Measurements from ENCODE around the gene PDXP. TPM values are rescaled to one million over a fixed set of nuclear protein-coding genes. Genes with fewer than 3 reads are reported as not detected.

PDXP gene
- total and polyA plus RNA-seq, 8 donors, result 8.3 to 13.3 (median 11.3) TPM

DNA sequence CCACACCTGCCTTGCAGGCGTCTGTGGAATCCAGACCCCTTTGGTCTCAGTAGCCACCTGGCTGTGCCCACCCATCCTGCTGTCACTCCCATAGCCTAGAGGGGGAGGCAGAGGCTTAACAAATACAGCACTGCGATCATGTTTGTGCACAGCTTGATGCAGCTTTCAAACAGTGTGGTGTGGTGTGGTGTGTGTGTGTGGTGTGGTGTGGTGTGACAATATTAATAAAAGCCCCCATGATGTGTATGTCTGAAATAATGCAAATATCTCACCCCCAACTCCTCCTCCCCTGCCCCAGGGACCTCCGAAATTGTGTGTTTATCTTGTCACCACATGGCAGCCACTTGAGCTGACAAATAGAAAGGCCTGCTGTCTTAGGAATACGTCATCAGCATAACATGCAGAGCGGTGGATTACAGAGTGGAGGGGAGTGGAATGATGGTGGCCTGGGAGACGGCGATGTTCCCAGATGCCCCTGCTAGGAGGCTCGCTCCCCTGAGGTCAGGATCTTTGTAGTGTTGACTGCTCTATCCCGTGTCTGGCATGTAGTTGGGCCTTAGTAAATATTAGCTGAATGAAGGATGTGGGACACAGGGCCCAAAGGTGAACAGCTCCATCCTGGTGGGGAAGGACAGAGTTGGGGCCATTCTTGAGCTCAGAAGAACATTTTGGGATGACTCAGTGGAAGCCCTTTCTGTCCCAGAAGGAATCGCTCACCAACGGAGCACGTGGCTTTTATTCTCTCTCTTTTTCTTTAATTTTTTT lies 2.8 kb downstream of the PDXP start:
- DNase-seq (peak in 2 of 4 donors; percentile 50 to 74), ATAC-seq (no peak)
- TF ChIP-seq, protein P1, sequence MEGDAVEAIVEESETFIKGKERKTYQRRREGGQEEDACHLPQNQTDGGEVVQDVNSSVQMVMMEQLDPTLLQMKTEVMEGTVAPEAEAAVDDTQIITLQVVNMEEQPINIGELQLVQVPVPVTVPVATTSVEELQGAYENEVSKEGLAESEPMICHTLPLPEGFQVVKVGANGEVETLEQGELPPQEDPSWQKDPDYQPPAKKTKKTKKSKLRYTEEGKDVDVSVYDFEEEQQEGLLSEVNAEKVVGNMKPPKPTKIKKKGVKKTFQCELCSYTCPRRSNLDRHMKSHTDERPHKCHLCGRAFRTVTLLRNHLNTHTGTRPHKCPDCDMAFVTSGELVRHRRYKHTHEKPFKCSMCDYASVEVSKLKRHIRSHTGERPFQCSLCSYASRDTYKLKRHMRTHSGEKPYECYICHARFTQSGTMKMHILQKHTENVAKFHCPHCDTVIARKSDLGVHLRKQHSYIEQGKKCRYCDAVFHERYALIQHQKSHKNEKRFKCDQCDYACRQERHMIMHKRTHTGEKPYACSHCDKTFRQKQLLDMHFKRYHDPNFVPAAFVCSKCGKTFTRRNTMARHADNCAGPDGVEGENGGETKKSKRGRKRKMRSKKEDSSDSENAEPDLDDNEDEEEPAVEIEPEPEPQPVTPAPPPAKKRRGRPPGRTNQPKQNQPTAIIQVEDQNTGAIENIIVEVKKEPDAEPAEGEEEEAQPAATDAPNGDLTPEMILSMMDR (IDR thresholded peaks at IDR 0.05), result no peak
- Histone ChIP-seq H3K27ac (peak overlapping the region in 1 of 2 donors; percentile 53), H3K27me3 (no peaks in the 10 kb centered on the region), H3K36me3 (peaks cover 0 to 12% of the 10 kb centered on the region in 2 donors), H3K4me3 (no peak overlapping the region), H3K9me3 (no peaks in the 10 kb centered on the region), H3K4me1 (peaks cover 13 to 41% of the 10 kb centered on the region in 2 donors)
- intact Hi-C loops (cut with DNase I), result no loop called here

DNA sequence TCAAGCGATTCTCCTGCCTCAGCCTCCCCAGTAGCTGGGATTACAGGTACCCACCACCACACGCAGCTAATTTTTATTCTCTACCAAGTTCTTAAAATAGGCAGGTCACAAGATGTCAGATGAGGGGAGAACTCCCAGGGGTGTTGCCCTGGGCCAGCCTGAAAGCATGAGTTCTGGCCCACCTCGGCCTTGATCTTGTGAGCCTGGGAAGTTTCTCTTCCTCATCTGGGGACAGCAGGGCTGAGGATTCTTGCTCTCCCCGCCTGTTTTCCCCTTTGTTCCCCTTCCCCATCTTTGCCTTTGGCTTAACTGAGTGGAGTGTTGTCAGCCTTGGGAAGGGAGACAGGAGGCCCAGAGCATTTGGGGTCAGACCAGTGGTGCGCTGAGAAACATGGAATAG lies 3.5 kb downstream of the PDXP start:
- intact Hi-C loops (cut with DNase I), result no loop called here

DNA sequence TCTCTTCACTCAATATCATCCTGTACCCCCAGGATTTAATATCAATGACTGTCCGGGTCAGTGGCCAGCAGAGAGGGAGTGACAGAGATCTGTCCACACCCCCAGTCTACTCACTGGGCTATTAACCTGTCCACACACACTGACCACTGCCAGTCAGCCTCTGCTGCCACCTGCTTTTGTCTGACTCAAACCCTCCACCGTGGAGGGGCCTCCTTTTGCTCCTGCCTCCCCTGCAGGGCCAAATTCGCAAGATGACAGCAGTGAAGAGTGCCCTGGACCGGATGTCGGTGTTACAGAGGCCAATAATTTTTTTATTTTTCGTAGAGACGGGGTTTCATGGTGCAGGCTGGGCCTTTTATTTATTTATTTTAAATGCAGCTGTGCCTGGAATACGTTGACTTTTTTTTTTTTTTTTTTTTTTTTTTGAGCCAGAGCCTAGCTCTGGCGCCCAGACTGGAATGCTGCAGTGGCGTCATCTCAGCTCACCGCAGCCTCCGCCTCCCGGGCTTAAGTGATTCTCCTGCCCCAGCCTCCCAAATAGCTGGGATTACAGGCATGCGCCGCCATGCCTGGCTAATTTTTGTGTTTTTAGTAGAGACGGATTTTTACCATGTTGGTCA lies 5.1 kb downstream of the PDXP start:
- peaks cover 0 to 16% of the 10 kb centered on the region in 2 donors for H3K36me3 ChIP-seq
- peaks cover 13 to 35% of the 10 kb centered on the region in 2 donors for H3K4me1 ChIP-seq
- H3K9me3 ChIP-seq, result no peaks in the 10 kb centered on the region
- no peaks in the 10 kb centered on the region for H3K27me3 ChIP-seq
- TF ChIP-seq, protein P1 (IDR thresholded peaks at IDR 0.05), result no peak
- H3K4me3 ChIP-seq, result no peak overlapping the region
- no peak overlapping the region for H3K27ac ChIP-seq
- ATAC-seq (no peak), DNase-seq (peak in 1 of 4 donors; percentile 46)
- intact Hi-C loops (cut with DNase I), result no loop called here

More for the DNA sequence above, 3.5 kb downstream of the PDXP start:
- Histone ChIP-seq H3K9me3 (no peaks in the 10 kb centered on the region), H3K4me3 (no peak overlapping the region), H3K27ac (no peak overlapping the region), H3K27me3 (no peaks in the 10 kb centered on the region), H3K4me1 (peaks cover 13 to 41% of the 10 kb centered on the region in 2 donors), H3K36me3 (peaks cover 0 to 16% of the 10 kb centered on the region in 2 donors)
- TF ChIP-seq, protein P1 (IDR thresholded peaks at IDR 0.05), result no peak
- ATAC-seq (no peak), DNase-seq (no peak)

DNA sequence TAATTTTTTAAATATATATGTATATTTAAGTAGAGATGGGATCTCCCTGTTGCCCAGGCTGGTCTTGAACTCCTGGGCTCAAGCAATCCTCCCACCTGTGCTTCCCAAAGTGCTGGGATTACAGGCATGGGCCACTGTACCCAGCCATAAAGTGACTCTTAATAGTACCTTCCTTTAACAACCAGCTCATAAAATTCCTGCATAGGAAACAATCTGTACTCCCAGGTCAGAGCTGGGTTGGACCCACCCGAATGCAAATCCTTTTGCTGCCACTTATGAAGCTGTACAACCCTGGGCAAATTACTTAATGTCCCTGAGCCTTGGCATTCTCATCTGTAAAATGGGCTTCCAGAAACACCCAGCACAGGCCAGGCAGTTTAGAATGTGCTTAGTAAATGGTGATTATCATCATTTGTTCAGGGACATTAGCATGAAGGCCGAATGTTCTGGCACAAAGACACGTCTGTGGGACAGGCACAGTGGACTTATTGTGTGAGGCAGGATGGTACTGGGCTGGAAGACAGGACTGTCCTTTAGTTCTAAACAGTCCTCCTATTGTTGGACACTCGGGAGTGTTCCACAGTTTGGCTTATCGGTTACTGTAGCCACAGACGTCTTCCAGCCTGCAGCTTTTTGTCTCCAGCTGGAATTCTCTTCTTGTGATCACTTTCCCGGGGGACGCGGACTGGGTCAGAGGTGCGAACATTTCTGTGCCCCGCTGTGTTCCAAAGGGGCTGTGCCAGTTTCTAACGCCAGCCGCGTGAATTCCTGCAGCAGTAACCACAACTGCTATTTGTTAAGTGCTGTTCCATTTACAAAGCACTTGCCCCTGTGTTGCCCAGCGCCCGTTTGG lies 6.0 kb downstream of the PDXP start:
- TF ChIP-seq, protein P1 (IDR thresholded peaks at IDR 0.05), result no peak
- Histone ChIP-seq H3K4me3 (no peak overlapping the region), H3K27ac (no peak overlapping the region), H3K27me3 (no peaks in the 10 kb centered on the region), H3K36me3 (peaks cover 0 to 16% of the 10 kb centered on the region in 2 donors), H3K9me3 (no peaks in the 10 kb centered on the region), H3K4me1 (peaks cover 11 to 31% of the 10 kb centered on the region in 2 donors)
- intact Hi-C loops (cut with DNase I), result no loop called here
- ATAC-seq (no peak), DNase-seq (no peak)
